ENCODE results near the gene NTM.

DNA sequence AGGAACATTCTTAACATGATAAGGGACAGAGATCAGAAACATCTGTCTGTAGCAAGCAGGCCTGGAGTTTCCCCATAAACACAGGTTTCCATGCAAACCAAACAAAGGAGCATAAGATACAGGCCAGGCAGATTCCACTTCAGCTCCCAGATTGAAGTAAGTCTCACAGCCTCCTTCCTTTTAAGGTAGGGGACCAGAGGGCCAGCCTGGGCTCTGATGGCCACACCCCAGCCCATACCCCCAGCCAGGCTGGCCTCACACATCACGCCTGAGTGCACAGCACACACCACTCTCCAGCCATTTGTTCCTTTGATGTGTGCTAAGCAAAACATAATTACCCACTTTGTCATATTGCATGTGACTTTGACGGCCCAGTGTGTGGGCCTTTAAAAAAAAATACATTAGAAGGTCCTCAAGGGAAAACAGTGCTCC lies 518.7 kb downstream of the NTM start:
- TF ChIP-seq POLR2A (IDR thresholded peaks at IDR 0.05): no peak
- TF ChIP-seq, protein P1, sequence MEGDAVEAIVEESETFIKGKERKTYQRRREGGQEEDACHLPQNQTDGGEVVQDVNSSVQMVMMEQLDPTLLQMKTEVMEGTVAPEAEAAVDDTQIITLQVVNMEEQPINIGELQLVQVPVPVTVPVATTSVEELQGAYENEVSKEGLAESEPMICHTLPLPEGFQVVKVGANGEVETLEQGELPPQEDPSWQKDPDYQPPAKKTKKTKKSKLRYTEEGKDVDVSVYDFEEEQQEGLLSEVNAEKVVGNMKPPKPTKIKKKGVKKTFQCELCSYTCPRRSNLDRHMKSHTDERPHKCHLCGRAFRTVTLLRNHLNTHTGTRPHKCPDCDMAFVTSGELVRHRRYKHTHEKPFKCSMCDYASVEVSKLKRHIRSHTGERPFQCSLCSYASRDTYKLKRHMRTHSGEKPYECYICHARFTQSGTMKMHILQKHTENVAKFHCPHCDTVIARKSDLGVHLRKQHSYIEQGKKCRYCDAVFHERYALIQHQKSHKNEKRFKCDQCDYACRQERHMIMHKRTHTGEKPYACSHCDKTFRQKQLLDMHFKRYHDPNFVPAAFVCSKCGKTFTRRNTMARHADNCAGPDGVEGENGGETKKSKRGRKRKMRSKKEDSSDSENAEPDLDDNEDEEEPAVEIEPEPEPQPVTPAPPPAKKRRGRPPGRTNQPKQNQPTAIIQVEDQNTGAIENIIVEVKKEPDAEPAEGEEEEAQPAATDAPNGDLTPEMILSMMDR (IDR thresholded peaks at IDR 0.05): no peak
